H9 (cell line): ENCODE results near the gene MCM8. TPM values are rescaled to one million over a fixed set of nuclear protein-coding genes. Genes with fewer than 3 reads are reported as not detected.

ENCODE experiments used
- DNase-seq: peaks from one replicate; pipeline ENCODE4 v3.0.0-alpha.2; 2017
- H2AFZ ChIP-seq: one replicate; pipeline ENCODE4 v1.6.1; 2013; ENCODE audit warnings: mild to moderate bottlenecking, low read length, control low read depth, moderate library complexity
- H2AK5ac ChIP-seq: 2 replicates; pipeline ENCODE4 v1.6.1; 2013; ENCODE audit warnings: low read length, control low read depth, mixed read lengths; ENCODE audit not compliant: insufficient read length
- H2BK120ac ChIP-seq: one replicate; pipeline ENCODE4 v1.6.1; 2013; ENCODE audit warnings: low read depth, mild to moderate bottlenecking, low read length, control low read depth, inconsistent platforms; ENCODE audit not compliant: poor library complexity, severe bottlenecking
- H2BK12ac ChIP-seq: 2 replicates; pipeline ENCODE4 v1.6.1; 2013; ENCODE audit warnings: low read length, control low read depth, mixed read lengths, low read depth; ENCODE audit not compliant: insufficient read length
- H2BK15ac ChIP-seq: 2 replicates; pipeline ENCODE4 v1.6.1; 2013; ENCODE audit warnings: low read depth, low read length, control low read depth
- H2BK20ac ChIP-seq: one replicate; pipeline ENCODE4 v1.6.1; 2013; ENCODE audit warnings: low read depth, mild to moderate bottlenecking, low read length, control low read depth, inconsistent platforms; ENCODE audit not compliant: poor library complexity, severe bottlenecking
- H2BK5ac ChIP-seq: 2 replicates; pipeline ENCODE4 v1.6.1; 2013; ENCODE audit warnings: low read length, control low read depth, mixed read lengths; ENCODE audit not compliant: insufficient read length
- H3K14ac ChIP-seq: 2 replicates; pipeline ENCODE4 v1.6.1; 2013; ENCODE audit warnings: low read length, control low read depth; ENCODE audit not compliant: insufficient read depth
- H3K18ac ChIP-seq: 2 replicates; pipeline ENCODE4 v1.6.1; 2013; ENCODE audit warnings: low read depth, mild to moderate bottlenecking, mixed read lengths, low read length, control low read depth; ENCODE audit not compliant: insufficient read length
- H3K23ac ChIP-seq: 2 replicates; pipeline ENCODE4 v1.6.1; 2013; ENCODE audit warnings: low read length, control low read depth, mixed read lengths, low read depth; ENCODE audit not compliant: insufficient read length
- H3K23me2 ChIP-seq: 2 replicates; pipeline ENCODE4 v1.6.1; 2013; ENCODE audit warnings: low read depth, mild to moderate bottlenecking, mixed read lengths, low read length, control low read depth; ENCODE audit not compliant: insufficient read length, poor library complexity, severe bottlenecking
- H3K27ac ChIP-seq: 2 replicates; pipeline ENCODE4 v1.5.1; 2013; ENCODE audit warnings: low read length, control low read depth, mixed read lengths, low read depth; ENCODE audit not compliant: insufficient read length
- H3K27me3 ChIP-seq: 2 replicates; pipeline ENCODE4 v1.6.1; 2013; ENCODE audit warnings: low read length, control low read depth, inconsistent platforms; ENCODE audit not compliant: insufficient read depth
- H3K4ac ChIP-seq: 2 replicates; pipeline ENCODE4 v1.6.1; 2013; ENCODE audit warnings: low read depth, mild to moderate bottlenecking, control low read depth, inconsistent platforms, low read length, moderate library complexity
- H3K4me1 ChIP-seq: 2 replicates; pipeline ENCODE4 v1.6.1; 2013; ENCODE audit warnings: low read length, control low read depth, inconsistent platforms; ENCODE audit not compliant: insufficient read depth
- H3K4me2 ChIP-seq: 2 replicates; pipeline ENCODE4 v1.6.1; 2013; ENCODE audit warnings: low read length, control low read depth, mixed read lengths; ENCODE audit not compliant: insufficient read length, insufficient read depth
- H3K56ac ChIP-seq: 2 replicates; pipeline ENCODE4 v1.6.1; 2013; ENCODE audit warnings: low read depth, mild to moderate bottlenecking, mixed read lengths, low read length, control low read depth; ENCODE audit not compliant: insufficient read length
- H3K79me1 ChIP-seq: 2 replicates; pipeline ENCODE4 v1.6.1; 2013; ENCODE audit warnings: low read depth, mild to moderate bottlenecking, moderate library complexity, low read length, control low read depth, inconsistent platforms; ENCODE audit not compliant: insufficient read depth, poor library complexity, severe bottlenecking
- H3K79me2 ChIP-seq: 2 replicates; pipeline ENCODE4 v1.6.1; 2013; ENCODE audit warnings: low read length, control low read depth, inconsistent platforms; ENCODE audit not compliant: insufficient read depth
- H3K9ac ChIP-seq: 2 replicates; pipeline ENCODE4 v1.6.1; 2013; ENCODE audit warnings: low read length, control low read depth, mixed read lengths; ENCODE audit not compliant: insufficient read length; ENCODE audit errors: extremely low read depth
- H3K9me3 ChIP-seq: one replicate; pipeline ENCODE4 v1.6.1; 2013; ENCODE audit warnings: low read depth, low read length, inconsistent platforms; ENCODE audit not compliant: control insufficient read depth
- H3T11ph ChIP-seq: one replicate; pipeline ENCODE4 v1.6.1; 2013; ENCODE audit warnings: mild to moderate bottlenecking, low read length, control low read depth, inconsistent platforms
- H4K20me1 ChIP-seq: one replicate; pipeline ENCODE4 v1.6.1; 2013; ENCODE audit not compliant: control insufficient read depth, insufficient read length, insufficient read depth
- H4K5ac ChIP-seq: 2 replicates; pipeline ENCODE4 v1.6.1; 2013; ENCODE audit warnings: low read depth, mild to moderate bottlenecking, mixed read lengths, low read length, control low read depth; ENCODE audit not compliant: insufficient read length
- H4K8ac ChIP-seq: replicated peaks from 2 replicates; pipeline ENCODE4 v1.6.1; 2013; ENCODE audit warnings: low read length, control low read depth, mixed read lengths, low read depth; ENCODE audit not compliant: insufficient read length
- H4K91ac ChIP-seq: 2 replicates; pipeline ENCODE4 v1.6.1; 2013; ENCODE audit warnings: low read depth, mild to moderate bottlenecking, moderate library complexity, mixed read lengths, low read length, control low read depth; ENCODE audit not compliant: insufficient read length
- H3K27ac Mint-ChIP-seq, 3 experiments: 2 replicates in 2 of 3; 3 replicates in 1 of 3; pipeline ENCODE4 v1.8.0; 2020 to 2021; ENCODE audit warnings: mixed read lengths in 3 of 3, mild to moderate bottlenecking in 1 of 3, moderate library complexity in 1 of 3
- H3K27me3 Mint-ChIP-seq: 2 replicates; pipeline ENCODE4 v1.8.0; 2021; ENCODE audit warnings: low read depth, mild to moderate bottlenecking, moderate library complexity, mixed read lengths
- H3K36me3 Mint-ChIP-seq, 3 experiments: 2 replicates in 2 of 3; 3 replicates in 1 of 3; pipeline ENCODE4 v1.8.0; 2020 to 2021; ENCODE audit warnings: low read depth in 3 of 3, mixed read lengths in 3 of 3; ENCODE audit not compliant: insufficient read depth in 1 of 3
- H3K4me1 Mint-ChIP-seq, 2 experiments: 2 replicates each; pipeline ENCODE4 v1.8.0; 2020; ENCODE audit warnings: mixed read lengths in 2 of 2
- H3K4me3 Mint-ChIP-seq, 2 experiments: 2 replicates in 1 of 2; 3 replicates in 1 of 2; pipeline ENCODE4 v1.8.0; 2020 to 2021; ENCODE audit warnings: mild to moderate bottlenecking in 2 of 2, mixed read lengths in 2 of 2, moderate library complexity in 1 of 2
- H3K9me3 Mint-ChIP-seq, 2 experiments: 2 replicates in 1 of 2; 3 replicates in 1 of 2; pipeline ENCODE4 v1.8.0; 2020; ENCODE audit warnings: mild to moderate bottlenecking in 2 of 2, mixed read lengths in 2 of 2, moderate library complexity in 1 of 2
- WGBS: extraction: QIAGEN DNeasy Blood & Tissue Kit; methylation state at CpG from one replicate; pipeline ENCODE4 v1.1.7; 2013; ENCODE audit warnings: missing lambda C conversion rate, low lambda C conversion rate, mixed read lengths; ENCODE audit not compliant: insufficient read length; ENCODE audit errors: extremely low coverage; 5-methylcytosine and 5-hydroxymethylcytosine counted together
- total RNA-seq: library from RNA; stranded (reverse); gene quantifications from 2 replicates; pipeline ENCODE4 v1.2.1, GENCODE V29; 2021
- TF ChIP-seq, protein P1 (sequence below): fragments of 200-600 bp; sonication (generic); conservative IDR thresholded peaks from 3 replicates; pipeline ENCODE4 v1.8.0; 2021; ENCODE audit warnings: antibody characterized with exemption, mild to moderate bottlenecking

MCM8 gene
- total RNA-seq, 1 experiment from 2014 or later, result 32.2 TPM

DNA sequence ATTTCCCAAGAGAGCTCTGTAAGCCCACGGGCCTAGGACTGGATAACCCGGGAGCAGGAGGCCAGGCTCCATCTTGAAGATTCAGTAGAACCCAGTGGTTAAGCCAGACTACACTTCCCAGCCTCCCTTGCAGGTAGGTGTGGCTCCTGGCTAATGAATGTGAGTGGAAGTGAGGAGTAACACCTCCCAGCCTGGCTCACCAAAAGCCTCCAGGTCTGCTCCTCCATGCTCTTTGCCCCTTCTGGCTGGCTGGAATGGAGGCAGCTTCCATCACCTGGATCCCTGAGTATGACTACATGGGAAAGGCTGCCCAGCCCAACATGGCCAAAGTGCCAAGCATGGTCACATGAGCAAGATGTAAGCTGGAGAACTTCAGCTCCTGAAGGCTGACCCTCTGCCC is 93.7 kb downstream of the MCM8 start:
- H3K36me3 Mint-ChIP-seq, result peaks cover 4 to 23% (median 15%) of the 10 kb centered on the region in 3 experiments; a peak in 6 of 7 replicates
- WGBS, result no CpG with 5 or more reads among the region's 2 CpGs
- DNase-seq, result peak; percentile 57

More for the DNA sequence above, 93.7 kb downstream of the MCM8 start:
- Histone ChIP-seq H3T11ph (no peak overlapping the region), H2BK12ac (no peak overlapping the region), H3K27me3 (no peaks in the 10 kb centered on the region), H3K56ac (no peak overlapping the region), H3K79me1 (no peaks in the 10 kb centered on the region), H4K8ac (no peak overlapping the region), H4K5ac (no peak overlapping the region), H3K9me3 (no peaks in the 10 kb centered on the region), H2BK120ac (no peak overlapping the region), H3K27ac (no peak overlapping the region), H2BK5ac (no peak overlapping the region), H3K4ac (no peak overlapping the region), H3K79me2 (no peaks in the 10 kb centered on the region), H4K20me1 (no peaks in the 10 kb centered on the region), H3K23ac (no peak overlapping the region), H3K18ac (no peak overlapping the region), H3K9ac (no peak overlapping the region), H3K23me2 (no peaks in the 10 kb centered on the region), H3K14ac (no peak overlapping the region), H3K4me1 (no peaks in the 10 kb centered on the region), H2BK20ac (no peak overlapping the region), H2AFZ (no peak overlapping the region), H4K91ac (no peak overlapping the region), H3K4me2 (no peak overlapping the region), H2BK15ac (no peak overlapping the region), H2AK5ac (no peak overlapping the region)
- Mint-ChIP-seq H3K4me1 (peaks cover under 1 to 3% of the 10 kb centered on the region in 2 experiments; a peak in 3 of 4 replicates), H3K27ac (no peak overlapping the region; a peak in 1 of 7 replicates), H3K27me3 (peaks cover 17% of the 10 kb centered on the region), H3K9me3 (no peaks in the 10 kb centered on the region), H3K4me3 (no peak overlapping the region)
- TF ChIP-seq, protein P1, sequence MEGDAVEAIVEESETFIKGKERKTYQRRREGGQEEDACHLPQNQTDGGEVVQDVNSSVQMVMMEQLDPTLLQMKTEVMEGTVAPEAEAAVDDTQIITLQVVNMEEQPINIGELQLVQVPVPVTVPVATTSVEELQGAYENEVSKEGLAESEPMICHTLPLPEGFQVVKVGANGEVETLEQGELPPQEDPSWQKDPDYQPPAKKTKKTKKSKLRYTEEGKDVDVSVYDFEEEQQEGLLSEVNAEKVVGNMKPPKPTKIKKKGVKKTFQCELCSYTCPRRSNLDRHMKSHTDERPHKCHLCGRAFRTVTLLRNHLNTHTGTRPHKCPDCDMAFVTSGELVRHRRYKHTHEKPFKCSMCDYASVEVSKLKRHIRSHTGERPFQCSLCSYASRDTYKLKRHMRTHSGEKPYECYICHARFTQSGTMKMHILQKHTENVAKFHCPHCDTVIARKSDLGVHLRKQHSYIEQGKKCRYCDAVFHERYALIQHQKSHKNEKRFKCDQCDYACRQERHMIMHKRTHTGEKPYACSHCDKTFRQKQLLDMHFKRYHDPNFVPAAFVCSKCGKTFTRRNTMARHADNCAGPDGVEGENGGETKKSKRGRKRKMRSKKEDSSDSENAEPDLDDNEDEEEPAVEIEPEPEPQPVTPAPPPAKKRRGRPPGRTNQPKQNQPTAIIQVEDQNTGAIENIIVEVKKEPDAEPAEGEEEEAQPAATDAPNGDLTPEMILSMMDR, result no peak
